K562 (cell line): ENCODE measurements around the gene GPR32. TPM values are rescaled to one million over a fixed set of nuclear protein-coding genes. Genes with fewer than 3 reads are reported as not detected.

Source experiments
- BRF1 ChIP-seq: IDR thresholded peaks from 3 replicates; pipeline ENCODE4 v1.6.1; 2011; ENCODE audit warnings: borderline replicate concordance, mild to moderate bottlenecking; ENCODE audit not compliant: insufficient read length; ENCODE audit errors: extremely low read depth
- CCNT2 ChIP-seq: IDR thresholded peaks from 2 replicates; pipeline ENCODE4 v1.6.1; 2011; ENCODE audit warnings: borderline replicate concordance, low read depth, mild to moderate bottlenecking, moderate library complexity, mixed read lengths, low read length; ENCODE audit not compliant: insufficient read length; ENCODE audit errors: extremely low read depth
- CREM ChIP-seq: IDR thresholded peaks from 2 replicates; pipeline ENCODE4 v1.6.1; 2014; ENCODE audit warnings: antibody characterized with exemption, low read depth
- GATAD2A ChIP-seq: fragments of 450-650 bp; IDR thresholded peaks from 2 replicates; pipeline ENCODE4 v1.6.1; 2017
- NEUROD1 ChIP-seq: fragments of 150-350 bp; IDR thresholded peaks from 2 replicates; pipeline ENCODE4 v1.6.1; 2014; ENCODE audit warnings: borderline replicate concordance, low read length, low read depth; ENCODE audit not compliant: partially characterized antibody
- SOX6 ChIP-seq: fragments of 450-650 bp; IDR thresholded peaks from 2 replicates; pipeline ENCODE4 v1.6.1; 2014; ENCODE audit warnings: mild to moderate bottlenecking
- polyA plus RNA-seq, 8 experiments: library from polyadenylated mRNA; depleted of rRNA in 4 of 8; stranded (reverse) in 5 of 8; unstranded in 3 of 8; fragments of >200 nt; fragmentation: Nextera tagmentation in 2 of 8; fragmentation: Illumina TruSeq in 1 of 8; extraction: Ambion mirVana in 2 of 8; extraction: Trizol in 1 of 8; gene quantifications; 2 replicates each; pipeline versions ENCODE4 v1.2.1 to v1.2.3, GENCODE V29; 2011 to 2014; ENCODE audit warnings: inconsistent platforms in 1 of 8, missing spikeins in 1 of 8
- total RNA-seq, 7 experiments: library from RNA; depleted of rRNA in 6 of 7; stranded (reverse); fragments of >200 nt in 6 of 7; fragmentation: Illumina TruSeq in 2 of 7; extraction: Trizol in 2 of 7; gene quantifications; 2 replicates each; pipeline versions ENCODE4 v1.2.1 to v1.2.3, GENCODE V29; 2011 to 2021; ENCODE audit warnings: low replicate concordance in 1 of 7
- TF ChIP-seq, protein P1 (sequence below): fragments of 450-650 bp; IDR thresholded peaks from 2 replicates; pipeline ENCODE4 v1.6.1; 2016; ENCODE audit warnings: borderline replicate concordance
- TF ChIP-seq, protein P2 (sequence below): fragments of 250-450 bp; sonication (Bioruptor Pico); IDR thresholded peaks from 2 replicates; pipeline ENCODE4 v1.8.0; 2022; ENCODE audit warnings: inconsistent platforms
- TF ChIP-seq, protein P3 (sequence below): fragments of 450-650 bp; IDR thresholded peaks from 2 replicates; pipeline ENCODE4 v1.7.1; 2018; ENCODE audit warnings: mild to moderate bottlenecking, low read depth; ENCODE audit not compliant: partially characterized antibody
- TF ChIP-seq, protein P4 (sequence below): conservative IDR thresholded peaks from 2 replicates; pipeline ENCODE4 v1.6.1; 2011; ENCODE audit warnings: low read depth, mild to moderate bottlenecking, low read length; ENCODE audit not compliant: control insufficient read depth
- TF ChIP-seq, protein P5 (sequence below): fragments of 450-650 bp; formaldehyde crosslinking; IDR thresholded peaks from 2 replicates; pipeline ENCODE4 v1.4.0; 2020; ENCODE audit warnings: mild to moderate bottlenecking, moderate library complexity

The GPR32 gene
- total and polyA plus RNA-seq, 9 of the 15 experiments (the other 6 are each of a cell fraction or from before 2014, with no cell fraction given) = not detected

DNA sequence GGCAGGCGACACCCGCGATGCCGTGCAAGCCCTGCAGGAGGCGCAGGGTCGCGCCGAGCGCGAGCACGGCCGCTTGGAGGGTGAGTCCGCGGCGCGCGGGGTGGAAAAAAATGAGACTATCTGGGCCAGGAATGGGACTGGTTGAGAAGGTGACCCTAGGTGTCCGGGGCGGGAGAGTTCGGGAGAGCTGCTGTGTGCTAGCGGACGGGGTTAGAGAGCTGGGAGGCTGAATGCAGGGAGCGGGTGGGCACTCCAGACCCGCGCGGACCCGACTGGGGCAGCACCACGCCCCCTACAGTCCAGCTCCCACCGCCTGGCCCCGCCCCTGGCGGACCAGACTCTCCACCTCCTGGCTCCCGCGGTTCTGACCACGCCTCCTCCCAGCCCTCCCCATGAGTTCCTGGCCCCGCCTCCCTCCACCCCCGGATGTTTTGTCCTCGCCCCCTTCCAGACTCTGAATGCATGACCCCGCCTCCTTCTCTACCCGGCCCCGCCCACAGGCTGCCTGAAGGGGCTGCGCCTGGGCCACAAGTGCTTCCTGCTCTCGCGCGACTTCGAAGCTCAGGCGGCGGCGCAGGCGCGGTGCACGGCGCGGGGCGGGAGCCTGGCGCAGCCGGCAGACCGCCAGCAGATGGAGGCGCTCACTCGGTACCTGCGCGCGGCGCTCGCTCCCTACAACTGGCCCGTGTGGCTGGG is 45.6 kb upstream of the GPR32 start (continued):
- TF ChIP-seq, protein P1, sequence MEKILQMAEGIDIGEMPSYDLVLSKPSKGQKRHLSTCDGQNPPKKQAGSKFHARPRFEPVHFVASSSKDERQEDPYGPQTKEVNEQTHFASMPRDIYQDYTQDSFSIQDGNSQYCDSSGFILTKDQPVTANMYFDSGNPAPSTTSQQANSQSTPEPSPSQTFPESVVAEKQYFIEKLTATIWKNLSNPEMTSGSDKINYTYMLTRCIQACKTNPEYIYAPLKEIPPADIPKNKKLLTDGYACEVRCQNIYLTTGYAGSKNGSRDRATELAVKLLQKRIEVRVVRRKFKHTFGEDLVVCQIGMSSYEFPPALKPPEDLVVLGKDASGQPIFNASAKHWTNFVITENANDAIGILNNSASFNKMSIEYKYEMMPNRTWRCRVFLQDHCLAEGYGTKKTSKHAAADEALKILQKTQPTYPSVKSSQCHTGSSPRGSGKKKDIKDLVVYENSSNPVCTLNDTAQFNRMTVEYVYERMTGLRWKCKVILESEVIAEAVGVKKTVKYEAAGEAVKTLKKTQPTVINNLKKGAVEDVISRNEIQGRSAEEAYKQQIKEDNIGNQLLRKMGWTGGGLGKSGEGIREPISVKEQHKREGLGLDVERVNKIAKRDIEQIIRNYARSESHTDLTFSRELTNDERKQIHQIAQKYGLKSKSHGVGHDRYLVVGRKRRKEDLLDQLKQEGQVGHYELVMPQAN = peak; percentile 75; the same call in 1 of the 2 replicates
- TF ChIP-seq, protein P2, sequence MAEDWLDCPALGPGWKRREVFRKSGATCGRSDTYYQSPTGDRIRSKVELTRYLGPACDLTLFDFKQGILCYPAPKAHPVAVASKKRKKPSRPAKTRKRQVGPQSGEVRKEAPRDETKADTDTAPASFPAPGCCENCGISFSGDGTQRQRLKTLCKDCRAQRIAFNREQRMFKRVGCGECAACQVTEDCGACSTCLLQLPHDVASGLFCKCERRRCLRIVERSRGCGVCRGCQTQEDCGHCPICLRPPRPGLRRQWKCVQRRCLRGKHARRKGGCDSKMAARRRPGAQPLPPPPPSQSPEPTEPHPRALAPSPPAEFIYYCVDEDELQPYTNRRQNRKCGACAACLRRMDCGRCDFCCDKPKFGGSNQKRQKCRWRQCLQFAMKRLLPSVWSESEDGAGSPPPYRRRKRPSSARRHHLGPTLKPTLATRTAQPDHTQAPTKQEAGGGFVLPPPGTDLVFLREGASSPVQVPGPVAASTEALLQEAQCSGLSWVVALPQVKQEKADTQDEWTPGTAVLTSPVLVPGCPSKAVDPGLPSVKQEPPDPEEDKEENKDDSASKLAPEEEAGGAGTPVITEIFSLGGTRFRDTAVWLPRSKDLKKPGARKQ (CRISPR knock-in tag) = no peak
- TF ChIP-seq CCNT2 (peak; percentile 84), SOX6 (peak; percentile 14; the same call in 1 of the 2 replicates), GATAD2A (peak; percentile 74; the same call in 1 of the 2 replicates), NEUROD1 (peak; percentile 40), BRF1 (no peak), CREM (peak; percentile 65; the same call in 1 of the 2 replicates)
- TF ChIP-seq, protein P3, sequence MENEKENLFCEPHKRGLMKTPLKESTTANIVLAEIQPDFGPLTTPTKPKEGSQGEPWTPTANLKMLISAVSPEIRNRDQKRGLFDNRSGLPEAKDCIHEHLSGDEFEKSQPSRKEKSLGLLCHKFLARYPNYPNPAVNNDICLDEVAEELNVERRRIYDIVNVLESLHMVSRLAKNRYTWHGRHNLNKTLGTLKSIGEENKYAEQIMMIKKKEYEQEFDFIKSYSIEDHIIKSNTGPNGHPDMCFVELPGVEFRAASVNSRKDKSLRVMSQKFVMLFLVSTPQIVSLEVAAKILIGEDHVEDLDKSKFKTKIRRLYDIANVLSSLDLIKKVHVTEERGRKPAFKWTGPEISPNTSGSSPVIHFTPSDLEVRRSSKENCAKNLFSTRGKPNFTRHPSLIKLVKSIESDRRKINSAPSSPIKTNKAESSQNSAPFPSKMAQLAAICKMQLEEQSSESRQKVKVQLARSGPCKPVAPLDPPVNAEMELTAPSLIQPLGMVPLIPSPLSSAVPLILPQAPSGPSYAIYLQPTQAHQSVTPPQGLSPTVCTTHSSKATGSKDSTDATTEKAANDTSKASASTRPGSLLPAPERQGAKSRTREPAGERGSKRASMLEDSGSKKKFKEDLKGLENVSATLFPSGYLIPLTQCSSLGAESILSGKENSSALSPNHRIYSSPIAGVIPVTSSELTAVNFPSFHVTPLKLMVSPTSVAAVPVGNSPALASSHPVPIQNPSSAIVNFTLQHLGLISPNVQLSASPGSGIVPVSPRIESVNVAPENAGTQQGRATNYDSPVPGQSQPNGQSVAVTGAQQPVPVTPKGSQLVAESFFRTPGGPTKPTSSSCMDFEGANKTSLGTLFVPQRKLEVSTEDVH = peak; percentile 77
- TF ChIP-seq, protein P4, sequence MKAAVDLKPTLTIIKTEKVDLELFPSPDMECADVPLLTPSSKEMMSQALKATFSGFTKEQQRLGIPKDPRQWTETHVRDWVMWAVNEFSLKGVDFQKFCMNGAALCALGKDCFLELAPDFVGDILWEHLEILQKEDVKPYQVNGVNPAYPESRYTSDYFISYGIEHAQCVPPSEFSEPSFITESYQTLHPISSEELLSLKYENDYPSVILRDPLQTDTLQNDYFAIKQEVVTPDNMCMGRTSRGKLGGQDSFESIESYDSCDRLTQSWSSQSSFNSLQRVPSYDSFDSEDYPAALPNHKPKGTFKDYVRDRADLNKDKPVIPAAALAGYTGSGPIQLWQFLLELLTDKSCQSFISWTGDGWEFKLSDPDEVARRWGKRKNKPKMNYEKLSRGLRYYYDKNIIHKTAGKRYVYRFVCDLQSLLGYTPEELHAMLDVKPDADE = peak; percentile 81
- TF ChIP-seq, protein P5, sequence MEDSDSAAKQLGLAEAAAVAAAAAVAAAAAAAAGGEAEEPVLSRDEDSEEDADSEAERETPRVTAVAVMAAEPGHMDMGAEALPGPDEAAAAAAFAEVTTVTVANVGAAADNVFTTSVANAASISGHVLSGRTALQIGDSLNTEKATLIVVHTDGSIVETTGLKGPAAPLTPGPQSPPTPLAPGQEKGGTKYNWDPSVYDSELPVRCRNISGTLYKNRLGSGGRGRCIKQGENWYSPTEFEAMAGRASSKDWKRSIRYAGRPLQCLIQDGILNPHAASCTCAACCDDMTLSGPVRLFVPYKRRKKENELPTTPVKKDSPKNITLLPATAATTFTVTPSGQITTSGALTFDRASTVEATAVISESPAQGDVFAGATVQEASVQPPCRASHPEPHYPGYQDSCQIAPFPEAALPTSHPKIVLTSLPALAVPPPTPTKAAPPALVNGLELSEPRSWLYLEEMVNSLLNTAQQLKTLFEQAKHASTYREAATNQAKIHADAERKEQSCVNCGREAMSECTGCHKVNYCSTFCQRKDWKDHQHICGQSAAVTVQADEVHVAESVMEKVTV (CRISPR knock-in tag) = peak; percentile 70
